HepG2 (cell line): ENCODE results near the gene GLYR1. TPM values are rescaled to one million over a fixed set of nuclear protein-coding genes. Genes with fewer than 3 reads are reported as not detected.

Source experiments
- HOXA3 ChIP-seq: sonication (generic); formaldehyde crosslinking; IDR thresholded peaks from 2 replicates; pipeline ENCODE4 v1.5.0; 2020; ENCODE audit warnings: missing genetic modification reagents
- MAFF ChIP-seq: IDR thresholded peaks from 2 replicates; pipeline ENCODE4 v1.6.1; 2011; ENCODE audit warnings: low read depth, low read length, improper control_type of control experiment
- NONO ChIP-seq, 2 experiments: fragments of 450-650 bp in 1 of 2; sonication (generic) in 1 of 2; formaldehyde crosslinking in 1 of 2; IDR thresholded peaks in 1 of 2; conservative IDR thresholded peaks in 1 of 2; 2 replicates each; pipeline versions ENCODE4 v1.6.1 to v1.8.0; 2017 to 2022; ENCODE audit warnings: mild to moderate bottlenecking in 1 of 2, missing genetic modification reagents in 1 of 2, moderate library complexity in 1 of 2
- SCMH1 ChIP-seq: sonication (generic); formaldehyde crosslinking; IDR thresholded peaks from 2 replicates; pipeline ENCODE4 v1.9.0; 2021; ENCODE audit warnings: missing genetic modification reagents, mild to moderate bottlenecking, borderline replicate concordance
- TP53 ChIP-seq: sonication (generic); formaldehyde crosslinking; conservative IDR thresholded peaks from 2 replicates; pipeline ENCODE4 v1.4.0; 2020; ENCODE audit warnings: missing genetic modification reagents
- ZNF230 ChIP-seq: sonication (generic); formaldehyde crosslinking; IDR thresholded peaks from 2 replicates; pipeline ENCODE4 v1.4.0; 2020; ENCODE audit warnings: mild to moderate bottlenecking, missing genetic modification reagents
- ZNF556 ChIP-seq: sonication (generic); formaldehyde crosslinking; IDR thresholded peaks from 2 replicates; pipeline ENCODE4 v1.4.0; 2020; ENCODE audit warnings: mild to moderate bottlenecking, missing genetic modification reagents, borderline replicate concordance
- ZNF737 ChIP-seq: sonication (generic); formaldehyde crosslinking; IDR thresholded peaks from 2 replicates; pipeline ENCODE4 v1.5.0; 2020; ENCODE audit warnings: missing genetic modification reagents, mild to moderate bottlenecking, borderline replicate concordance
- ZNF772 ChIP-seq: sonication (generic); formaldehyde crosslinking; IDR thresholded peaks from 2 replicates; pipeline ENCODE4 v1.5.0; 2020; ENCODE audit warnings: mild to moderate bottlenecking, missing genetic modification reagents
- polyA plus RNA-seq, 8 experiments: library from polyadenylated mRNA; depleted of rRNA in 3 of 8; stranded (reverse) in 7 of 8; unstranded in 1 of 8; fragments of >200 nt; fragmentation: Illumina TruSeq in 4 of 8; extraction: Trizol in 4 of 8; gene quantifications; 2 replicates each; pipeline versions ENCODE4 v1.2.1 to v1.2.3, GENCODE V29; 2011 to 2016; ENCODE audit warnings: low read depth in 4 of 8, missing spikeins in 1 of 8, mixed read lengths in 1 of 8; ENCODE audit not compliant: insufficient read depth in 1 of 8
- total RNA-seq, 5 experiments: library from RNA; depleted of rRNA; stranded (reverse); fragments of >200 nt; fragmentation: Illumina TruSeq; extraction: Trizol; gene quantifications; 2 replicates each; pipeline ENCODE4 v1.2.3, GENCODE V29; 2016; ENCODE audit warnings: low read depth in 1 of 5
- TF ChIP-seq, protein P1 (sequence below): sonication (generic); formaldehyde crosslinking; IDR thresholded peaks from 2 replicates; pipeline ENCODE4 v1.4.0; 2020; ENCODE audit warnings: mild to moderate bottlenecking, missing genetic modification reagents
- TF ChIP-seq, protein P2 (sequence below): sonication (generic); formaldehyde crosslinking; IDR thresholded peaks from 2 replicates; pipeline ENCODE4 v1.5.0; 2020; ENCODE audit warnings: mild to moderate bottlenecking, missing genetic modification reagents
- TF ChIP-seq, protein P3 (sequence below): sonication (generic); formaldehyde crosslinking; conservative IDR thresholded peaks from 2 replicates; pipeline ENCODE4 v1.8.1; 2023; ENCODE audit warnings: missing genetic modification reagents
- TF ChIP-seq, protein P4 (sequence below): fragments of 450-650 bp; IDR thresholded peaks from 2 replicates; pipeline ENCODE4 v1.6.1; 2017
- TF ChIP-seq, protein P5 (sequence below): sonication (generic); formaldehyde crosslinking; IDR thresholded peaks from 2 replicates; pipeline ENCODE4 v1.5.0; 2020; ENCODE audit warnings: missing genetic modification reagents, mild to moderate bottlenecking, borderline replicate concordance

Gene GLYR1
- total and polyA plus RNA-seq, 2 of the 13 experiments (the other 11 are each of a cell fraction or from before 2014, with no cell fraction given), result 28.3 to 48.7 TPM

DNA sequence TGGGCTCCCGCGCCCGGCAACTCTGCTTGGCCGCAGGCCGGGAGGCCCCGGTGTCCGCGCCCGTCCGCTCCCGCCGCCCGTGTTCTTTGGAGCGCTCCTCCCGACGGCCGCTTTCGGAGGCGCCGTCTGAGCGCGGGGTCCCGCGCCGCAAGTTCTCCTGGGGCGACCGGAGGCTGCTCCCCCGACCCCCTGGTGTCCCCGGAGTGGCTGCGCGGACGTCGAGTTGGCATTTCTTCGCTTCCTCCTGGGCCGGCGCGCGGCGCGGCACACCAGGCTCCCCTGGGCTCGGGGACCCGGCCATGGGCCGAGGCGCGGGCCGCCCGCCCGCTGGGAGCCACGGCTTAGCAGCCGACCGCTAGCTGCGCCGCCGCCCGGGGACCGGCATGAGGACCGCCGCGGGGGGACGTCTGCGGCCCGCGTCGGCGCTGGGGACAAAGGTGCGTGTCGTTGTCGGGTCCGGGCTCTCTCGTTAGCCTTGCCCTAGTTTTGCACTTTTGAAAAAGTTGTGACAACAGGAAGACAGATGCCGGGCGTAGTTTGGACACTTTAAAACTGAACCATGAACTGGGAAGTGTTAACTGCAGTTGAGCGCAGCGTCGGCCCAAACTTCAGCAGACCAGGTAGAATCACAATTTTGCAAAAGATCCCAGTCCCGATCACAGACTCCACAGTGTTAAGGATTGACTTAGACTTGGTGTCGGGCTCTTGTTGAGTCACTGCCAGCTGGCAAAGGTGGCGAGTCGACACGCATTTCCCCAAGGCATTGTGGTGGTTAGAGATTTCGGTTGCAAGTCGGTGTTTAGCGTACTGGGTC, 893 bp upstream of the GLYR1 start (continued):
- TF ChIP-seq ZNF230 (CRISPR knock-in tag) (no peak), ZNF737 (CRISPR knock-in tag) (no peak), ZNF772 (no peak), ZNF556 (no peak), NONO (IDR thresholded peaks at IDR 0.05) (no peak), NONO (CRISPR knock-in tag; conservative IDR thresholded peaks at IDR 0.05) (peak; percentile 13; the same call in 1 of the 2 replicates), TP53 (CRISPR knock-in tag) (no peak), HOXA3 (CRISPR knock-in tag) (no peak; the same call in 1 of the 2 replicates), MAFF (no peak), SCMH1 (no peak)
- TF ChIP-seq, protein P1, sequence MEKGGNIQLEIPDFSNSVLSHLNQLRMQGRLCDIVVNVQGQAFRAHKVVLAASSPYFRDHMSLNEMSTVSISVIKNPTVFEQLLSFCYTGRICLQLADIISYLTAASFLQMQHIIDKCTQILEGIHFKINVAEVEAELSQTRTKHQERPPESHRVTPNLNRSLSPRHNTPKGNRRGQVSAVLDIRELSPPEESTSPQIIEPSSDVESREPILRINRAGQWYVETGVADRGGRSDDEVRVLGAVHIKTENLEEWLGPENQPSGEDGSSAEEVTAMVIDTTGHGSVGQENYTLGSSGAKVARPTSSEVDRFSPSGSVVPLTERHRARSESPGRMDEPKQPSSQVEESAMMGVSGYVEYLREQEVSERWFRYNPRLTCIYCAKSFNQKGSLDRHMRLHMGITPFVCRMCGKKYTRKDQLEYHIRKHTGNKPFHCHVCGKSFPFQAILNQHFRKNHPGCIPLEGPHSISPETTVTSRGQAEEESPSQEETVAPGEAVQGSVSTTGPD (CRISPR knock-in tag), result no peak
- TF ChIP-seq, protein P2, sequence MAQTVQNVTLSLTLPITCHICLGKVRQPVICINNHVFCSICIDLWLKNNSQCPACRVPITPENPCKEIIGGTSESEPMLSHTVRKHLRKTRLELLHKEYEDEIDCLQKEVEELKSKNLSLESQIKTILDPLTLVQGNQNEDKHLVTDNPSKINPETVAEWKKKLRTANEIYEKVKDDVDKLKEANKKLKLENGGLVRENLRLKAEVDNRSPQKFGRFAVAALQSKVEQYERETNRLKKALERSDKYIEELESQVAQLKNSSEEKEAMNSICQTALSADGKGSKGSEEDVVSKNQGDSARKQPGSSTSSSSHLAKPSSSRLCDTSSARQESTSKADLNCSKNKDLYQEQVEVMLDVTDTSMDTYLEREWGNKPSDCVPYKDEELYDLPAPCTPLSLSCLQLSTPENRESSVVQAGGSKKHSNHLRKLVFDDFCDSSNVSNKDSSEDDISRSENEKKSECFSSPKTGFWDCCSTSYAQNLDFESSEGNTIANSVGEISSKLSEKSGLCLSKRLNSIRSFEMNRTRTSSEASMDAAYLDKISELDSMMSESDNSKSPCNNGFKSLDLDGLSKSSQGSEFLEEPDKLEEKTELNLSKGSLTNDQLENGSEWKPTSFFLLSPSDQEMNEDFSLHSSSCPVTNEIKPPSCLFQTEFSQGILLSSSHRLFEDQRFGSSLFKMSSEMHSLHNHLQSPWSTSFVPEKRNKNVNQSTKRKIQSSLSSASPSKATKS (CRISPR knock-in tag), result no peak
- TF ChIP-seq, protein P3, sequence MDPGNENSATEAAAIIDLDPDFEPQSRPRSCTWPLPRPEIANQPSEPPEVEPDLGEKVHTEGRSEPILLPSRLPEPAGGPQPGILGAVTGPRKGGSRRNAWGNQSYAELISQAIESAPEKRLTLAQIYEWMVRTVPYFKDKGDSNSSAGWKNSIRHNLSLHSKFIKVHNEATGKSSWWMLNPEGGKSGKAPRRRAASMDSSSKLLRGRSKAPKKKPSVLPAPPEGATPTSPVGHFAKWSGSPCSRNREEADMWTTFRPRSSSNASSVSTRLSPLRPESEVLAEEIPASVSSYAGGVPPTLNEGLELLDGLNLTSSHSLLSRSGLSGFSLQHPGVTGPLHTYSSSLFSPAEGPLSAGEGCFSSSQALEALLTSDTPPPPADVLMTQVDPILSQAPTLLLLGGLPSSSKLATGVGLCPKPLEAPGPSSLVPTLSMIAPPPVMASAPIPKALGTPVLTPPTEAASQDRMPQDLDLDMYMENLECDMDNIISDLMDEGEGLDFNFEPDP (CRISPR knock-in tag), result 0 out of 2 replicates have a peak, but pooled peaks have one; percentile 26
- TF ChIP-seq, protein P4, sequence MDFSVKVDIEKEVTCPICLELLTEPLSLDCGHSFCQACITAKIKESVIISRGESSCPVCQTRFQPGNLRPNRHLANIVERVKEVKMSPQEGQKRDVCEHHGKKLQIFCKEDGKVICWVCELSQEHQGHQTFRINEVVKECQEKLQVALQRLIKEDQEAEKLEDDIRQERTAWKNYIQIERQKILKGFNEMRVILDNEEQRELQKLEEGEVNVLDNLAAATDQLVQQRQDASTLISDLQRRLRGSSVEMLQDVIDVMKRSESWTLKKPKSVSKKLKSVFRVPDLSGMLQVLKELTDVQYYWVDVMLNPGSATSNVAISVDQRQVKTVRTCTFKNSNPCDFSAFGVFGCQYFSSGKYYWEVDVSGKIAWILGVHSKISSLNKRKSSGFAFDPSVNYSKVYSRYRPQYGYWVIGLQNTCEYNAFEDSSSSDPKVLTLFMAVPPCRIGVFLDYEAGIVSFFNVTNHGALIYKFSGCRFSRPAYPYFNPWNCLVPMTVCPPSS, result no peak
- TF ChIP-seq, protein P5, sequence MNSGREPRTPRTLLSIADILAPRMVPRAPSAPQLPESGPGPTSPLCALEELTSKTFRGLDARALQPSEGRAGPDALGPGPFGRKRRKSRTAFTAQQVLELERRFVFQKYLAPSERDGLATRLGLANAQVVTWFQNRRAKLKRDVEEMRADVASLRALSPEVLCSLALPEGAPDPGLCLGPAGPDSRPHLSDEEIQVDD (CRISPR knock-in tag), result no peak
